GM21423 (cell line): ENCODE measurements around the gene GH2.

Source experiments
- ATAC-seq: cut with Tn5 transposase; IDR thresholded peaks from one replicate; pipeline ENCODE4 v1.9.1; 2021; ENCODE audit warnings: mild to moderate bottlenecking, moderate library complexity; ENCODE audit not compliant: unreplicated experiment

GH2 gene

DNA sequence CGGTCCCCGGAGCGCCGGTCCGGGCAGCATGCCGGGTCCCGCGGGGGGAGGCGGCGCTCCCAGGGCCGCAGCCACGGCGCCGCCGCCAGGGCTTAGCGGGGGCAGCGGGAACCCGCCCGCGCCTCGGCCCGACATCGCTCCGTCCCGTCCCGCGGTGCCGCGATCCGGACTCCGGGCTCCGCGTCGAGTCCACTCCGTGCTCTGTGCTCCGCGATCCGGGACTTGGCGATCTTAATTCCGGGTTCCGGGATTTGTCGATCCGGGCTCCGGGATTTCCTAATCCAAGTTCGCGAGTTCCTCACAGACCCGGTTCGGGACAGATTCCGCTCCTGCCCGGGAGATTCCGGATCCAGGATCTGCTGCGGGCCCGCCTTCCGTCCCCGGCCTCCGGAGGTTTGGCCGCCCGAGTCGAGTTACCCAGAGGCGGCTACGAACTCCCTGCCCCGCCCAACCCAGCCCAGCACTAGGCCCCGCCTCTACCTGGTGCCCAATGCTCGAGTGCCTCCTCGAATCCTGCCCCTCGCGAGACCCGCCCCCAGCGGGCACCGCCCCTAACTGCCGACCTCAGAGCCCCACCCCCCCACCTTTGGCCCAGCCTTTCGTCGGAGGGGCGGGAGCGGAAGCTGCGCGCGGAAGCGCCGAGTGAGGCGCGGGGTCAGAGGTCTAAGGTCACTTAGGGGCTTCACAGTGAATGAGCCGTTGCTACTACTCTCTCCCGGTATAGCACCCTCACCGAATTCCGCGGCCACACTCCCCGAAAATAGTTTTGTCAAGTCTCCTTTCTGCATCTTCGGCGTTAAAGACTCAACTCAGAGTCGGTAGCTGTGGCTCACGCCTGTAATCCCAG, 39.0 kb downstream of the GH2 start, which contains the start of gene SMARCD2:
Gene SMARCD2 (minus strand): TSS at position 146 of the 847 bp plus-strand sequence. CDS start 11 bp downstream, at position 135.
- ATAC-seq, result peak; percentile 66

DNA sequence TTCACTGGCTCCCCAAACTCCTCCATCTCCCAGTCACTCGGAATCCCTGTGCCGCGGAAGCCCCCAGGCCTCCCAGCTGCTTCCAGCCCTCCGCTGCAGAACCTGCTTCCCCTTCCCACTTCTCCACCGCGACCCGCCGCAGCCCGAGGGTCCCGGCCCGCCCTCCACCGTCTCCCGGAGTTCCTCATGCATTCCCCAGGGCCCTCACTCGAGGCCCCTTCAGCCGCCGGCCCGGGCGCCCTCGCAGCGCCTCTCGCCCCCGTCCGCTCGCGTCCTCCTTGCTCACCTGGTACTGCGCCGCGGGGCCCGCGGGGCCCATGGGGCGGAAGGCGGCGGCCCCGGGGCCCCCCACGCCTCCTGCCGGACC, 39.6 kb downstream of the GH2 start:
- no peak for ATAC-seq

DNA sequence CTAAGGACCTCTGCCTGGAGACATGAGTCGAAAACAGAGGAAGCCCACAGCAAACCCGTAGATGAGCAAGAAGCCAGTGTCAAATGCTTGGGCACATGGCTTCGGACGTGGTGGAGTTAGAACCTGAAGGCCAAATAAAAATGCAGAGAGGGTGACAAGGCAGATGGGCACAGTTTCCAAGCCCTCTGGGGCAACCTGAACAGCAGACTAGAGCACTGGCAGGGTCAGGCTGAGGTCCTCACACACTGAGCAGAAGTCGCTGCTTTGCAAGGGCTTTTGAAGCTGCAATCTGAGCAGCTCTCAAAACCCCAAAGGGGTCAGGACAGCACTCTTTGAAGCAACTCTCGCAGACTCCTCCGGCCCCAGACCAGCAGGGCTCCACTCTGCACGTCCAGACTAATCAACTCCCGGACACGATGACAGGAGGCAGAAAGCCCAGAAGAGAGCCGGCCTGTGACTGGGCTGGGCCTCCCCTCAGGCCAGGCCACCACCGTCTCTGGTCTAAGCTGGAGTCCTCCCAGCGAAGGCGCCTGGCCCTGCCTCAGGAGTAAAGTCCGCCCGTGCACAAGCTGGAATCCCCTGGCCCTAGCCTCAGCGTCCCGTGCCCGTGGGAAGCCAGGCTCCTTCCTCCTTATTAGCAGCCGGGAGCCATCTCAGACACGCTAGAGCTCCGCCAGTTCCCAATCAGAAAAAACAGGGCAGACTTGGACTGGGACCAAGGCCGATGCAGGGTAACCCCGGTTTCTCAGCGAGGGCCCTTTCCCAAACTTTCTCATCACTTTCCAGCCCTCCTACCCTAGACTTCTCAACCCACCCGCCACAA, 40.2 kb downstream of the GH2 start:
- ATAC-seq, result no peak

GRCh38 chr17:63840591-63841349, 41.0 kb downstream of the GH2 start:
- ATAC-seq, result no peak

- ATAC-seq, result no peak
Observed at GRCh38 chr17:63838631-63839171, 43.0 kb downstream of the GH2 start.

DNA sequence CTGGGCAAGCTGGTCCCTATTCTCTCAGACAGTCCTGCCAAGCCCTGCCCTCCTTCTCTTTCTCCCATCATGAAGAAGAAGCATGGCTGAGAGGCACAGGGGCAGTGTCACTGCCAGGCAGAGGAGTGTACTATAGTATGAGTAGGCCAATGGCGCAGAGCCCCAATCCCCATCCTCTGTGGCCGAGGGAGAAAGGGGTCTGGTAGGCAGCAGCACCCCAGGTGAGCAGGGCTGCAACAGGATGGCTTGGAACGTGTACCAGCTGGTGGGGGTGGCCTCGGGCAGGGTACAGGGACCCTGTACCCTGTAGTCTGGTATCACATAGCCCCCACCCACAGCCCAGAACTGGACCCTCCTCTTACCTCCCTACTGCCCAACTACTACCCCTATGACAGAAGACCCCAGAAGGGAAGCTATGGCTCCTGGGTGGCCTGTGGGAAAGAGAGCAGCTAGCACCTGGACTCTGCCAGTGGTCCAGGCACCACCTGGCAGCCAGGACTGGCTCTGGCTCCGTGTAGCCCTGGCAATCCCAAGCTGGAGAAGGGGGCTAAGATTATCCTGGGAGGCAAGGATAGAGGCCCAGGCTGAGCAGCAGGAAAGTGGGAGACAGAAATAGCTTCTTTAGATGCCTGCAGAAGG, 43.7 kb downstream of the GH2 start:
- no peak for ATAC-seq

DNA sequence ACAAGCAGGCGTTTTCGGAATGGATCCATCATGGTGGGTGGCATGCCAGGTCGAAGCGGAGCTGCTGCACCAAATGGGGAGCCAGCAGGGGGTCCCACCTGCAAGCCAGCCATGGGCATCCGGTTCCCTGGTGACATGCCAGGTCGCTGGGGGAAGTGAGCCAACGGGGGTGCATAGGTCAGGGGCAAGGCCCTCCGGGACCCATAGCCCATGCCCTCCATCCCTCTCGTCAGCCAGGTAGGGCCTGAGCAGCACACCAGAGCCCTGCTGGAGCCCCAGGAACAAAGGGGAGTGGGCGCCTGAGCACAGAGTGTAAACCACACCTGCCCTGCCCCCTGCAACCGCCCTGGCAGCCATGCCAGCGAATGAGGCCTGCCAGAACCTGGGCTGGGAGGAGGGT, 44.3 kb downstream of the GH2 start:
- no peak for ATAC-seq

DNA sequence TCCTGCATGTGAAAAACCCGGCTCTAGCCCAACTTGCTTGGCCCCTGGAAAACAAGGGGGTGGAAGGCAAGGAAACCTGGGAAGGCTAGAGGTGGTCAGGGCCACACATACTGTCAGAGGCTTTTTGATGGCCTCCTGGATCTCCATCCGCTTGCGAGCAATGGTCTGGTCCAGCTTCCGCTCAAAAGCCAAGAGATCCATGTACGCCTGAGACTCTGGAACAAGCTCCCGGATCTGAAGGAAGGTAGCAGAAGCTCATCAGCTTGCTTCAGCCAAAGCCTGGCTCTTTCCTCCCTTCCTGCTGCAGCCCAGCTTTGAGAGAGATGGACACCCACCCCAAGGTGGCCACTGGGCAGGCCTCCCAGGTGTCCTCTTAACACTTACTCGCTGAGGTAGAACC, 44.9 kb downstream of the GH2 start:
- ATAC-seq, result no peak

GRCh38 chr17:63835167-63835720, 46.5 kb downstream of the GH2 start:
- no peak for ATAC-seq

DNA sequence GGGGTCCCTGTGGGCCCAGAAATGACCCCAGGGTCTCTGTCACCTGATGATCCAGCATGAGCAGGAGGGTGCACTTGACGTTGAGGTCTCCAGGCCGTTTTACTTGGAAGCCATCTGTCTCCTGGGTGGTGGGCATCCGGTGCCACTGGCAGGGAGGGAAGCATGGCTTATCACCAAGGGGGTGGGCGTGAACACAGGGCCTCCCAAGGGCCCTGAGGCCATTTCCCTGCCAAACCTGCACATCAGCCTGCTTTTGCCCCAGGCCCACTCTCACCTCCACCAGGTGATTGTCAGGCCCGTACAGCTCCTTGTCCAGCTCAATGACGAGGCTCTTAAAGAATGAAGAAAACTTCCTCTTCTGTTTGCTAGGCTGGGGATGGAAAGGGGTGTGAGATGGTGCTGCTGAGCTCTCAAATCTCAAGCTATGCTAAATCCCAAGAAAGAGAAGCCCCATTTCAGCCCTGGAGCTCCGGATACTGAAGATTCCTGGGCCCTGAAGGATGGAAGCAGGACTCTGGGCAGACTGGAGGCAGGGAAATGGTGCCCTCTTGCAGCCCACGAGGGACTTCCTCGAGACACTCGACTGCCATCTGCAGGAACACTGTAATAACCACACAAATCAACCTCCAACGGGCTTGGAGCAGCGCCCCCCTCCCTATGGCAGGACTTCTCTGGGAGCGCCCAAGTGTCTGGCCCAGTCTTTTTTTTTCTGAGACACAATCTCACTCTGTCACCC, 47.1 kb downstream of the GH2 start:
- ATAC-seq, result no peak

GRCh38 chr17:63833741-63834373, 47.9 kb downstream of the GH2 start:
- no peak for ATAC-seq

DNA sequence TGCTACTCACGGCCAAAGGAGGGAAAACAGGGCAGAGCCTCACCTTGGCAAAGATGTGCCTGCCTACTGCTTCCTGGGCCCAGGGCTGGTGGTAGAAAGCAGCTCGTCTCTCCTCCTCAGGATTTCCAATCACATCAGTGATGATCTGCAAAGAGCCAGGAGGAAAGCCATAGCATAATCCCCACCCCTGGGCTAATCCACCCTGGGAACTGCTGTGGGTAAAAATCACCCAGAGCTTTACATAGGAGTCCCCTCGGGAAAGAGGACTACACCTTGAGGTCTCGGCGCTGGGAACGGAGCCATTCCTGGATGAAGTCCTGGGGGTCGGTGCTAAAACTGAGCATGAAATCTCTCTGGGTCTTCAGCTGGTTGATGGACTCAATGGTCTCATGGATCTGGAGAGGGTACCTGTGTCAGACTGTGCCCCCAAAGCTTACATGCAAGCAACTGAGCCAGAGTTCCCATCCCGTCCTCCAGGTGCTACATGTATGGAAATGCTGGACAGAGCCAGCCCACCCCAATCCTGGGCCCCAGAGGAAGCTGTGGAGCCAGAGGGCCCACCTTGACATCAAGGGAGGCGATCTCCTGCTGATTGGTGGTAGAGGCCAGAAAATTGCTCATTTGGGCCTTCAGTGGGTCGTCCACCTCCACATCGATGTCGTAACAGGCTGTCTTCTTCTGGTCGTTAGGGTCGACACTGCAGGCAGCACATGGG, 48.6 kb downstream of the GH2 start:
- ATAC-seq, result no peak

DNA sequence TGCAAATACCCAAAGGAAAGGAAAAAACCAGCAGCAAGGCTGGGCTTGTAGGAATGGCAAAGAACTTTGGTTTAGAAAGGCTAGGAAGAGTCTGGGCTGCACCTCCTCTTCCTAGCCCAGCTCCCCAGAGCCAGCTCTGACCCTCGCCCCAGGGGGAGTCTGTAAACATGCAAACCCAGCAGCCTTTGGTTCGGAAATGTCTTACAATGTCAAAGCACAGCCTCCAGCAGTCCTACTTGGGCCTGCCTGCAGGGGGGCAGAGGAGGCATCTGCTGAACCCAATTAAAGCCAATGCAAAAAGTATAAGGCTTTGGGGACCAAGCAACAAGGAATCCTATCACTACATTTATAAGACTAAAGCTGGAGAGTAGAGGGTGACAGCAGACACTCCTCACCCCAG, 49.3 kb downstream of the GH2 start:
- ATAC-seq, result no peak

DNA sequence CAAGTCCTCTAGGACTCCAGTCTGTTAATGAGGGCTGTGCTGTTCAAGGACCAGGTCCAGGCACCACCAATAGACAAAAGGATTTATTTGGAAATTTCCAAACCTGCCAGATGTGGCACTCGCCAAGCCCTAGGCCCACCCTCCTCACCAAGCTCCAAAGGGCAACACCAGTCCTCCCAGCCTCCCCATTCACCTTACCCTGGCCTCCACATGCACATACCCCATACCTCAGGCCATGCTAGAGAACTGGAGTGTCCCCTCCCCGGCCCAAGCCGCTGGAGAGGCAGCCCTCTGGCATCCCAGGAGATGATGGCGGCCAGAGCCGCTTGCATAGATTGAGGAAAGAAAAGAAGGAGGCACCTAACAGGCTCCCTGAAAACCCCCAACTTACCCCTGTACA, 49.7 kb downstream of the GH2 start:
- ATAC-seq, result no peak

GRCh38 chr17:63831505-63831904, 50.2 kb downstream of the GH2 start:
- ATAC-seq, result no peak

DNA sequence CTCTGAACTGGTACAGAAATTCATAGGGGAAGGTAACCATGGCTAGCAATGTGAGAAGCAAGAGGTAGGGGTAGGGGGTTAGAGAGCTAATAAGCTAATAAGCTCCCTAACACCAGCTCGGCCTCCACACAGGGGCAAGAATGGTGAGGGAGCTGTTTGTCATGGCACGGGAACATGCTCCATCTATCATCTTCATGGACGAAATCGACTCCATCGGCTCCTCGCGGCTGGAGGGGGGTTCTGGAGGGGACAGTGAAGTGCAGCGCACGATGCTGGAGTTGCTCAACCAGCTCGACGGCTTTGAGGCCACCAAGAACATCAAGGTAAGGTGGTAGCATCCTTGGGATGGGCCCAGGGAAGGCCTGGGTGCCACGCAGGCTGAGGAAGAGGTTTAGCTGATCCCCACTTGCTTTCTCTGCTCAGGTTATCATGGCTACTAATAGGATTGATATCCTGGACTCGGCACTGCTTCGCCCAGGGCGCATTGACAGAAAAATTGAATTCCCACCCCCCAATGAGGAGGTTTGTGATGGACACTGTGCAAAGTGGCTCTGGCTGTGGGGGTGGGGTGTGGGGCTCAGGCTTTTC, 50.7 kb downstream of the GH2 start:
- ATAC-seq, result no peak

DNA sequence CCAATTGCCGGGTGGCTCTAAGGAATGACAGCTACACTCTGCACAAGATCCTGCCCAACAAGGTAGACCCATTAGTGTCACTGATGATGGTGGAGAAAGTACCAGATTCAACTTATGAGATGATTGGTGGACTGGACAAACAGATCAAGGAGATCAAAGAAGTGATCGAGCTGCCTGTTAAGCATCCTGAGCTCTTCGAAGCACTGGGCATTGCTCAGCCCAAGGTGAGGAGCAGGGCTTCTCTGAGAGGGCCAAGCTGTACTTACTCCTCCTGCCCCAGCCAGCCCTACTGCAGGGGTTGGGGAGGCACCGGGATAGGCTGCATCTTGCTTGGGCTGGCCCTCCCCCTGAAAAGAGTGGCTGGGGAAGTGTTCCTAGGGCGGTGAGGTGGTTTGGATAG, 51.5 kb downstream of the GH2 start:
- ATAC-seq, result no peak
